Progenitor cell of endocrine pancreas (in vitro differentiated cells): ENCODE results near the gene FDXR. TPM values are rescaled to one million over a fixed set of nuclear protein-coding genes. Genes with fewer than 3 reads are reported as not detected.

Experiments used
- DNase-seq: peaks from one replicate; pipeline ENCODE4 v3.0.0; 2021; ENCODE audit warnings: low spot score; ENCODE audit not compliant: unreplicated experiment
- H3K27ac Mint-ChIP-seq: 2 replicates; pipeline ENCODE4 v1.8.0; 2021; ENCODE audit warnings: mild to moderate bottlenecking, moderate library complexity, mixed read lengths
- H3K27me3 Mint-ChIP-seq: 2 replicates; pipeline ENCODE4 v1.8.0; 2021; ENCODE audit warnings: mixed read lengths
- H3K36me3 Mint-ChIP-seq: 2 replicates; pipeline ENCODE4 v1.8.0; 2022; ENCODE audit warnings: mixed read lengths; ENCODE audit not compliant: insufficient read depth
- H3K4me1 Mint-ChIP-seq: 2 replicates; pipeline ENCODE4 v1.8.0; 2021; ENCODE audit warnings: low read depth, mixed read lengths
- H3K4me3 Mint-ChIP-seq: 2 replicates; pipeline ENCODE4 v1.8.0; 2021; ENCODE audit warnings: low read depth, mild to moderate bottlenecking, moderate library complexity, mixed read lengths
- H3K9me3 Mint-ChIP-seq: 2 replicates; pipeline ENCODE4 v1.8.0; 2021; ENCODE audit warnings: low read depth, mixed read lengths
- total RNA-seq: library from RNA; stranded (reverse); gene quantifications from 2 replicates; pipeline ENCODE4 v1.2.1, GENCODE V29; 2021
- TF ChIP-seq, protein P1 (sequence below): fragments of 200-600 bp; sonication (generic); IDR thresholded peaks from one replicate; pipeline ENCODE4 v1.5.0; 2021; ENCODE audit warnings: antibody characterized with exemption, mild to moderate bottlenecking; ENCODE audit not compliant: unreplicated experiment

Gene FDXR
- total RNA-seq, 1 donor from 2014 or later, result 18.2 TPM

DNA sequence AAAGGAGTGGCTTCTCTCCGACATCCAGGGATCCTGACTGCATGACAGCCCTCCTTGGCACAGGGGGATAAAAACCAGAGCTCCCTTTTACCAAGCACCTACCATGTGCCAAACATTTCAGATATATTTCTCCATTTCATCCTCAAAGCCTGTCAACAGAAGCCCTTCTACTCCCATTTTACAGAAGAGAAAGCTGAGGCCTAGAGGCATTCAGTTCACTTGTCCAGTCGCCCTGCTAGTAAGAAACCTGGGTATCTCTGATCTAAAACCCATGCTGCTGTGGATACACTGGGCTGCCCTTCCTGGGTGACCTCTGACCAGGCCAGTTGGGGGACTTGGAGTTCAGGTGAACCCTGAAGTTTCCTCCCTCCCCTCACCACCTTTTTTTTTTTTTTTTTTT, 5.9 kb upstream of the FDXR start:
- H3K4me3 Mint-ChIP-seq, result no peak overlapping the region
- no peak for DNase-seq
- TF ChIP-seq, protein P1, sequence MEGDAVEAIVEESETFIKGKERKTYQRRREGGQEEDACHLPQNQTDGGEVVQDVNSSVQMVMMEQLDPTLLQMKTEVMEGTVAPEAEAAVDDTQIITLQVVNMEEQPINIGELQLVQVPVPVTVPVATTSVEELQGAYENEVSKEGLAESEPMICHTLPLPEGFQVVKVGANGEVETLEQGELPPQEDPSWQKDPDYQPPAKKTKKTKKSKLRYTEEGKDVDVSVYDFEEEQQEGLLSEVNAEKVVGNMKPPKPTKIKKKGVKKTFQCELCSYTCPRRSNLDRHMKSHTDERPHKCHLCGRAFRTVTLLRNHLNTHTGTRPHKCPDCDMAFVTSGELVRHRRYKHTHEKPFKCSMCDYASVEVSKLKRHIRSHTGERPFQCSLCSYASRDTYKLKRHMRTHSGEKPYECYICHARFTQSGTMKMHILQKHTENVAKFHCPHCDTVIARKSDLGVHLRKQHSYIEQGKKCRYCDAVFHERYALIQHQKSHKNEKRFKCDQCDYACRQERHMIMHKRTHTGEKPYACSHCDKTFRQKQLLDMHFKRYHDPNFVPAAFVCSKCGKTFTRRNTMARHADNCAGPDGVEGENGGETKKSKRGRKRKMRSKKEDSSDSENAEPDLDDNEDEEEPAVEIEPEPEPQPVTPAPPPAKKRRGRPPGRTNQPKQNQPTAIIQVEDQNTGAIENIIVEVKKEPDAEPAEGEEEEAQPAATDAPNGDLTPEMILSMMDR, result no peak
- H3K36me3 Mint-ChIP-seq, result no peaks in the 10 kb centered on the region
- no peaks in the 10 kb centered on the region for H3K9me3 Mint-ChIP-seq
- peaks cover 8% of the 10 kb centered on the region for H3K27me3 Mint-ChIP-seq
- peaks cover 18% of the 10 kb centered on the region for H3K4me1 Mint-ChIP-seq
- H3K27ac Mint-ChIP-seq, result no peak overlapping the region

DNA sequence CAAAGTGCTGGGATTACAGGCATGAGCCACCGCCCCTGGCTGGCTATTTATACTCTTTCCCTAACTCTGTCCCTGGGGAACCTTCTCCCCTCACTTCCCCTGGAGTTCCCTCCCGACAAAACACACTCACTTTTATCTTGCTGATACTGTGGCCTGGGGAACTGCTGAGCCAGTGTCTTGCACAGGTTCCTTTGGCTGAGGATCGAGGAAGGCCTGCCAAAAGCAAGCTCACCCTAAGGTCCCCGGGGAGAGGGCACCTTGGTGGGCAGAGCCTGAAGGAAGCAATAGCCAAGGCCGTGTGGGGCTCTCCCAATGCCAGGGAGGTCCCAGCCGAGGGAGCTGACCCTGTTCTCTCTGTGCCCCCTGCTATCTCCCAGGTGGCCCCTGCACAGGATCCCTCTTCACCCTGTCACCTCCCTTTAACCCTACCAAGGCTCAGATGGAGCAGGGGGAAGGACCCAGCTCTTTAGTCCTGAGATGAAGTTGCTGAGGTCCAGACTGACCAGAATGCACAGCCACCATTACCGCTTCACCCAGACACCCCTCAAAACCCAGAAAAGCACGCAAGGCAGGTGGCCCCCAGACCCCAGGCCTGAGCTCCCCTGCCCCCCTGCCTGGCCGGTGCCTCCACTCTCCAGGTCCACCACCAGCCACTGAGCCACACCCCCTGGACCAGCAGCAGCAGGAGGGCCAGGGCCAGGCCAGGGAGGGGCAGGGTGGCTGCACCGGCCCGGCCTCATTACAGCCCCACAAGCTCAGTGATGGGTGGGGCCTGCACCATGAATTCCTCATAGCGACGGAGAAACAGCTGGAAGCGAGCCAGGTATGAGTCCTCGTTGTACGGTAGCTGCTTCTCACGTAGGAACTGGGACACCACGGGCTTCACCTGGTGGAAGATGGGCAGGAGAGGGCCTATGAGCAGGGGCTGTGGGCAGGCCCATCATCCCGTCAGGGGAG, 5.1 kb upstream of the FDXR start:
- Mint-ChIP-seq H3K9me3 (no peaks in the 10 kb centered on the region), H3K4me1 (peaks cover 18% of the 10 kb centered on the region), H3K27ac (peak overlapping the region; percentile 38), H3K4me3 (no peak overlapping the region), H3K27me3 (peaks cover 8% of the 10 kb centered on the region), H3K36me3 (no peaks in the 10 kb centered on the region)
- no peak for DNase-seq
- TF ChIP-seq, protein P1, result no peak

DNA sequence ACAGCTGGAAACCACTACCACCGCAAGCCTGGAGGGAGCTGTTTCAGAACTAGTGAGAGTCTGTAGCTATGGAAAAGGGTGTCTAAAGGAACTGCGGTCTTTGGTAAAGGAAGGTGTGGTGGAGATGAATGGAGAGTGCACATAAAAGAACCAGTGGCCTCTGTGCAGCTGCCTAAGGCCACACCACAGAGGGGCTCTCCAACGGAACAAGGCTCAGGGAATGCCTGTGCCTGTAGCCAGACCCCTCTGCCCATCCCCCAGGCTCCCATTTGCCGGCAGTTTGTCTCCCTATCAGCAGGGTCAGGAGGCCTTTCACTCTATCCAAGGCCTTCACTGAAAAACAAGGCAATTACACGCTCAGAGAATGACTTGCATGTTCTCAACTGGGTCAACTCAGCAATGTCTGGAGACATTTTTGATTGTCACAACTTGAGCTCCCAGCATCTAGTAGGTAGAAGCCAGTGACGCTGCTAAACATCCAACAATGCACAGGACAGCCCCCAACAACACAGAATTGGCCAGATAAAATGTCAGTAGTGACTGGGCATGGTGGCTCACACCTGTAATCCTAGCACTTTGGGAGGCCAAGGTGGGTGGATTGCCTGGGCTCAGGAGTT, 3.3 kb upstream of the FDXR start:
- H3K4me1 Mint-ChIP-seq, result peaks cover 32% of the 10 kb centered on the region
- H3K27me3 Mint-ChIP-seq, result peaks cover 4% of the 10 kb centered on the region
- no peaks in the 10 kb centered on the region for H3K36me3 Mint-ChIP-seq
- TF ChIP-seq, protein P1, result no peak
- peak overlapping the region; percentile 71 for H3K27ac Mint-ChIP-seq
- no peak for DNase-seq
- H3K9me3 Mint-ChIP-seq, result no peaks in the 10 kb centered on the region
- H3K4me3 Mint-ChIP-seq, result no peak overlapping the region

DNA sequence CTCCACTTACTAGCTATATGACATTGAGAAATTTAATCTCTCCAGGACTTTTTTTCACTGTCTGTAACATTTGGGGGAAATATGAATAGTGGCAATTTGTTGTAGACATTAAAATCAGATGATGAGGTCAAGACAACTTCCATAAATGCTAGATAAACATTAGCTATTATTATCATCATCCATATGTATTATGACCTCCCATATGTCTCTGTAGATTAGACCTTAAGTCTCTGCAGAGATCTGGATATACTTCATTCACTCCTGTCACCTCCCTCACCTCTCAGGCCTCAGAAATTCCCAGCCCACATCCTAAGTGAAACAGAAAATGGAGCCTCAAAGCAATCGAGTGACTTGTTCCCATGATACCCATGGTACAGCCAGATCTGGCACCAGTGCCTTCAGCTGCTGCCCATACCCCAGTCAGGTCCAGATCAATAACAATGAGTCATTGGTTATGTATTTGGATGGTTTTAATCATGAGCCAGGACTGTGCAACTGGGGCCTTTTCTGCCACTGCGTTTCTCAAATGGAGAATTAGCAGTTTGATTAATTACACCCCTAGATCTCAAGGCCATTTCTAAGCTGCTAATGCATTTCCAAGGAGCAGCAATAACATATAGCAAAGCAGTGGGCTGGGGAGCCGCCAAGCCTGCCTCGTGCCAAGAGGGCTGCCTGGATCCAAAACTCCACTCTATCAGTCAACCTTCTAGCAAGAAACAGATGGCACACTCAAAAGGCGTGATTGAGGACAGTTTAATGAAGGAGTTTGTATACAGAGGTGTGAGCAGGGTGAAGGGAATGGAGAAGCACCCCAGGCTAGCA, 2.6 kb upstream of the FDXR start:
- TF ChIP-seq, protein P1, result no peak
- H3K27ac Mint-ChIP-seq, result peak overlapping the region; percentile 71
- no peaks in the 10 kb centered on the region for H3K36me3 Mint-ChIP-seq
- H3K4me1 Mint-ChIP-seq, result peaks cover 32% of the 10 kb centered on the region
- peaks cover 4% of the 10 kb centered on the region for H3K27me3 Mint-ChIP-seq
- H3K9me3 Mint-ChIP-seq, result no peaks in the 10 kb centered on the region
- H3K4me3 Mint-ChIP-seq, result peak overlapping the region; percentile 13
- no peak for DNase-seq

- Mint-ChIP-seq H3K4me1 (peaks cover 32% of the 10 kb centered on the region), H3K27ac (peak overlapping the region; percentile 29), H3K4me3 (no peak overlapping the region), H3K27me3 (peaks cover under 1% of the 10 kb centered on the region), H3K36me3 (no peaks in the 10 kb centered on the region), H3K9me3 (no peaks in the 10 kb centered on the region)
- no peak for DNase-seq
- TF ChIP-seq, protein P1, result no peak
These were observed 1.8 kb upstream of the FDXR start for GRCh38 chr17:74874615-74875037.
